Hematopoietic multipotent progenitor cell treated with erythropoietin and hydrocortisone succinate and interleukin-3 and kit ligand, for 17 days (in vitro differentiated cells): Measurements from ENCODE around the gene ZNF549.
"Not testable (repeated sequence)": the region's sequence is repeated elsewhere in the genome, so short reads cannot be mapped to it uniquely, and the experiment has no call there.

Experiments
- DNase-seq: peaks from one replicate; pipeline ENCODE4 v3.0.0-alpha.2; 2015; ENCODE audit warnings: low spot score

Gene ZNF549

DNA sequence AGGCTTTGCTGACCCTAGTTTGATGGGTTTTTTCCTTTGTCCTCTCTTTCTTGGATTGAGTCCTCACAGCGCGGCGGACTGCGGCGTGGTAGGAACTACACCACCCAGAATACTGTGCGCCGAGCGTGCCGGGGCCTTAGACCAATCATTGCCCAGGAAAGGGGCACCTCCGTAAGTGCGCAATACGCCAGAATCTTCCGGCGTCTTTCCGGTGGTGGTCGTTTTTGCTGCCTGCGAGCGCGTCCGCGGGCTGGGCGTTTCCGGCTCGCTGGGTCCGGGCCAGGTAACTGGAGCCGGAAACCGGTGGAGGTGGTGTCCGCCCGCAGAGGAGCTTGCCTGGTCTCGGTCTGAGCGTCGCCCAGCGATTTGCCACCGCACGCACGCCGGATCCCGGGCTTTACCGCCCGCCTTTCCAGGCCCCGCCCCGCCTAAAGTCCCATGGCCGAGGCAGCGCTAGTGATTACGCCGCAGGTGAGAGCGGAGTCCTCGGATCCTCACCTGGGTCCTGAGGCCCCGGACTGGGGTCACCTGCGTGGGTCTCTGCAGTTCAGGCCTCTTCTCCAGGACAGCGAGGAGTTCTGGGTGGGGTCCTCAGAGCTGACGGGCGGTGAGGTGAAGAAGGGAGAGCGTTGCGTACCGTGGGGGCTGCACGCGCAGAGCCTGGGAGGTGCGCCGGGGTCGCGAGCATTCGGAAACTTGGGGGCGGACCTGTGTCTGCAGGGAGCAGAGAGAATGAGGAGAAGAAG, at the start of gene ZNF549:
Gene ZNF549 (plus strand): TSS at position 221 of the 746 bp plus-strand sequence. CDS start 218 bp downstream, at position 439.
- peak; percentile 40 for DNase-seq

DNA sequence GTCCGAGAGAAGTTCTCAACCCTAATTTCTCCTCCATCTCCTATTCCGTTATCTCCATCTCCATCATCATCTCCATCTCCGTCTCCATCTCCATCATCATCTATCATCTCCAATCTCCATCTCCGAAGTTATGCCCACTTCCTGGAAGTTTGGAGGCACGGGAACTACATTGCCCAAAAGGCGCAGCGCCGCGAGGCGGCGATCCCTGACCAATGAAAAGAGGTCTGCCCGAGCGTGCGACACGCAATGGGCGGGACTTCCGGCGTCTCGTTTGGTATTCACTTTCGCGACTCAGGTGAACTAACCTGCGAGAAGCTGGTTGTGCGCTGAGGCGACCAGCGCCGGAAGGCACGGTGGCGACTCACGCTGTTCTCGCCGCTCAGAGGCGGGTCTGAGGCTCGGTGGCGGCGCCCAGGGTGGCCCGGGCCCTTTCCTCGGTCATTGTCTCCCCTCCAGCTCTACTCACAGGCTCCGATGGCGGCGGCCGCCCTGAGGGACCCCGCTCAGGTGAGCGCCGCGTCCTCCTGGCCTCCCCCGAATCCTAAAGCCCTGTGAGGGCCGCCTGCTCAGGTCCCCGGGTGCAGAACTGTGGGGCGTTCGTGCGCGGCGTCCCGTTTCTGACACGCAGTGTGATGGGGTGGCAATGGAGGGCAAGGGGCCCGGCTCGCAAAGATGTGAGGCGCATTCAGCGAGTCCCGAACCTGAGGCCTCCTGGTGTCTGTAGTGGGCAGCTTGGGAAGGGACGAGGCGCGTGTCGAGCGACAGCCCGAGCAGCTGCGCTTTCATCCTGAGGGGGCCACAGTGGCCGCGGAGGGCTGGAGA, 39.5 kb upstream of the ZNF549 start, which contains the start of gene ZNF419:
Gene ZNF419 (plus strand): TSS at position 274 of the 822 bp plus-strand sequence. CDS start 201 bp downstream, at position 475.
- peak; percentile 82 for DNase-seq

DNA sequence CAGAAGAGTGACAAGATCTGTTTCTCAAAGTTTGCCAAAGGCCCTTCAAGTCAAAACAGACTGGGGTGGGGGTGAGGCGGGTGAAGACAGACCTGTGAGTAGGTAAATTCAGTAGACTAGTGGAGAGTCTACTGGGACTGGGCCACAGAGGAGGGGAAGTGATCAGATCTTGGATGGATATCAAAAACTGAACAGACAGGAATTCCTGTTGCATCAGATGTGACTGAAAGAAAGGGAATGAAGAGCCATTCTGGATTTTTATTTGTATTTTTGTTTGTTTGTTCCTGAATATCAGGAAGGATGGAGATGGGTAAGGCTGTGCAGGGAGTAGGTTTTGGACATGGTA, 38.9 kb upstream of the ZNF549 start:
- DNase-seq, result not testable (repeated sequence)

DNA sequence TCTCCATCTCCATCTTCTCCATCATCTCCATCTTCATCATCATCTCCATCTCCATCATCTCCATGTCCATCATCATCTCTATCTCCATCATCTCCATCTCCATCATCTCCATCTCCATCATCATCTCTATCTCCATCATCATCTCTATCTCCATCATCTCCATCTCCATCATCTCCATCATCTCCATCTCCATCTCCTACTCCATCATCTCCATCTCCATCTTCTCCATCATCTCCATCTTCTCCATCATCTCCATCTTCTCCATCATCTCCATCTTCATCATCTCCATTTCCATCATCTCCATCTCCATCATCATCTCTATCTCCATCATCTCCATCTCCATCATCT, 27.9 kb upstream of the ZNF549 start:
- DNase-seq, result not testable (repeated sequence)

GRCh38 chr19:57499680-57500395, 27.3 kb upstream of the ZNF549 start, which contains the start of gene ZNF773:
TSS of gene ZNF773 (plus strand) at chr19:57499938. CDS start at chr19:57500081, 143 bp downstream.
- peak; percentile 76 for DNase-seq

DNA sequence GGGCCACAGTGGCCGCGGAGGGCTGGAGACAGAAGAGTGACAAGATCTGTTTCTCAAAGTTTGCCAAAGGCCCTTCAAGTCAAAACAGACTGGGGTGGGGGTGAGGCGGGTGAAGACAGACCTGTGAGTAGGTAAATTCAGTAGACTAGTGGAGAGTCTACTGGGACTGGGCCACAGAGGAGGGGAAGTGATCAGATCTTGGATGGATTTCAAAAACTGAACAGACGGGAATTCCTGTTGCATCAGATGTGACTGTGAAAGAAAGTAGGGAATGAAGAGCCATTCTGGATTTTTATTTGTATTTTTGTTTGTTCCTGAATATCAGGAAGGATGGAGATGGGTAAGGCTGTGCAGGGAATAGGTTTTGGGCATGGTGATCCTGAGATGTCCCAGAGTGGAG, 26.8 kb upstream of the ZNF549 start:
- not testable (repeated sequence) for DNase-seq

GRCh38 chr19:57506163-57506562, 21.0 kb upstream of the ZNF549 start:
- DNase-seq, result no peak

DNA sequence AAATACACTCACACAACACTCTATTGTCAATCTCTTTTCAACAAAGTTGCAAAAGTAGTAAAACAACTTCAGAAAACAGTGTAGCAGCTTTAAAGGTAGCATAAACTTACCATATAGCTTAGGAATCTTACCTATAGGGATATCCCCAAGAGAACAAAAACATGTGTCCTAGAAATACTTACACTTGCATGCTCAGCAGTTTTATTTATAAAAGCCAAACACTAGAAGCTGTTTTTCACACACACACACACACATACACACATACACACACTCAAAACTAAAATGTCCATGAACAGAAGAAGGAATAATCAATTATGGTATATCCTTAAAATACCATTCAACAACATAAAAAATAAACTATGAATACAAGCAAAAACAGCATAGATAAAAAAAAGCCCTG, 15.7 kb upstream of the ZNF549 start:
- no peak for DNase-seq

- DNase-seq, result no peak
These were observed 14.3 kb upstream of the ZNF549 start for GRCh38 chr19:57512845-57513244.

DNA sequence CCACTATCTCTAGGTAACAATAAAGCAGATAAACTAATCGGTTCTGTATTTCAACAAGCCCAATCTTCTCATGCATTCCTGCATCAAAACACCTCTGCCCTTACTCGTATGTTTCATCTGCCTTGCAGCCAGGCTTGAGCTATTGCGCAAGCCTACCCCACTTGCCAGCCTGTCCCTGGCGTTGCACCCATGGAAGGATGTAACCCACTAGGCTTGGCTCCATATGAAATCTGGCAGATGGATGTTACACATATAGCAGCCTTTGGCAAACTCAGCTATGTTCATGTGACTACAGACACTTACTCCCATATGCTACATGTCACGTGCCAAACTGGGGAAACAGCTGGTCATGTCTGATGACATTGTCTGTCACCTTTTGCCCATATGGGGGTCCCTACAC, 11.9 kb upstream of the ZNF549 start:
- DNase-seq, result no peak

DNA sequence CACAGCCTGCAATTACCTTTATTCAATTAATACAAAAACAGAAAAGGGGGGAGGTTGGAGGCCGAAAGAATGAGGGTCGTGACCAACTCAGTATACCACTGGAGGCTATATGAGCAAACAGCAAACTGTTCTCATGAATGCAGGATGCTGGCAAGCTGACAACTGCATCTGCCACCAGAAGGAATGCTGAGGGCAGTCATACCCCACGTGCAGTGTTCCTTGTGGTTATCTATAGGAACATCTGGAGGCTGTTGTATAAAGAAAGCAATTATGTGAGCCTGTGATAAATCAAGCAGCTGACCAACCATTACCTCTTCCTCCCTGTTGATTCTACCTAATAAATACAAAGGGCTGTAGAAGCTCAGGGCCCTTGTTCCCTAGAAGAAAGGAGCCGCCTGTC, 9.1 kb upstream of the ZNF549 start:
- not testable (repeated sequence) for DNase-seq

DNA sequence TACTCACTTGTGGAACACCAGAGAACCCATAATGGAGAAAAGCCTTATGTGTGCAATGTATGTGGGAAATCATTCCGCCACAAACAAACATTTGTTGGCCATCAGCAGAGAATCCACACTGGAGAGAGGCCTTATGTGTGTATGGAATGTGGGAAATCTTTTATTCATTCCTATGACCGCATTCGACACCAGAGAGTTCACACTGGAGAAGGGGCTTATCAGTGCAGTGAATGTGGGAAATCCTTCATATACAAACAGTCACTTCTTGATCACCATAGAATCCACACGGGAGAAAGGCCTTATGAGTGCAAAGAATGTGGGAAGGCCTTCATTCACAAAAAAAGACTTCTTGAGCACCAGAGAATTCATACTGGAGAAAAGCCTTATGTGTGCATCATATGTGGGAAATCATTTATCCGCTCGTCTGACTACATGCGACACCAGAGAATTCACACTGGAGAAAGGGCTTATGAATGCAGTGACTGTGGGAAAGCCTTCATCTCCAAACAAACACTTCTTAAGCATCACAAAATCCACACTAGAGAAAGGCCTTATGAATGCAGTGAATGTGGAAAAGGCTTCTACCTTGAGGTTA, 10.9 kb downstream of the ZNF549 start:
- DNase-seq, result no peak

DNA sequence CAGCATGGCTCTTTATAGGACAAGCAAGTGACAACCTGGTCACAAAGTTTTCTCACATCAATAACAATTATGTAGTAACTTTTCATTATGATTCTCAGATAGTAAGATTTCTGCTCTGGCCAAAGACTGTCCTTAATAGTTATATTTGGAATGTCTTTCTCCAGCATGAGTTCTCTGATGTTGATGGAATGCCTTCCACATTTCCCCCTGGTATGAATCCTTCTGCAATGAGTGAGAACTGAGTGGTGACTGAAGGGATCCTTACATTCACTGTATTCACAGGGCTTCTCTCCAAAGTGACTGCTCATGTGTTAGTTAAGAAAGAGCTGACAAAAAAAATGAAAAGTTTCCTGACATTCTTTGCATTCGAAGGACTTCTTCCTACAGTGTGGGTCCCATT, 19.4 kb downstream of the ZNF549 start:
- no peak for DNase-seq

GRCh38 chr19:57552432-57552831, 25.3 kb downstream of the ZNF549 start:
- no peak for DNase-seq

- DNase-seq, result no peak
These were observed 30.5 kb downstream of the ZNF549 start for GRCh38 chr19:57557659-57558058.

- DNase-seq, result no peak
These were observed 31.4 kb downstream of the ZNF549 start for GRCh38 chr19:57558525-57558924.

DNA sequence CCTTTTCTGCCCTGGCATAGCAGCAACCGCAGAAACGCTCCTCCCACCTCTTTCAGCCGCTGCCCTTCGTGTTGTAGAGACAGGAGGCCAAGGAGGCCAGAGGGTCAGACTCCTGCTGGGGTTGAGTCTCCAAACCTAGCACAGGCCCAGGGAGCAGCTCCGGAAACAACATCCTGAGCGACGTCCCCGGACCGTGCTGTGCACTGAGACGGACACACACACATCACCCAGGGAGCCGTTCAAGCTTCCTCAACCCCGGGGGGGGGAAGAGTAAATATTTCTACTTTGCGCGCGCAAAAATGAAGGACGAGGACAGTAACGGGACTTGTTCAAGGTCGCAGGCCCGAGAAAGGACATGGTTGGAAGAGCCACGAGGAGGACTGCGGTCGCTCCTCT, 31.9 kb downstream of the ZNF549 start:
- DNase-seq, result no peak

- peak; percentile 69 for DNase-seq
These were observed 32.4 kb downstream of the ZNF549 start, which contains the start of gene ZNF550 for GRCh38 chr19:57559404-57560025. TSS of gene ZNF550 (minus strand) at chr19:57559863. CDS start at chr19:57559682, 181 bp downstream.

DNA sequence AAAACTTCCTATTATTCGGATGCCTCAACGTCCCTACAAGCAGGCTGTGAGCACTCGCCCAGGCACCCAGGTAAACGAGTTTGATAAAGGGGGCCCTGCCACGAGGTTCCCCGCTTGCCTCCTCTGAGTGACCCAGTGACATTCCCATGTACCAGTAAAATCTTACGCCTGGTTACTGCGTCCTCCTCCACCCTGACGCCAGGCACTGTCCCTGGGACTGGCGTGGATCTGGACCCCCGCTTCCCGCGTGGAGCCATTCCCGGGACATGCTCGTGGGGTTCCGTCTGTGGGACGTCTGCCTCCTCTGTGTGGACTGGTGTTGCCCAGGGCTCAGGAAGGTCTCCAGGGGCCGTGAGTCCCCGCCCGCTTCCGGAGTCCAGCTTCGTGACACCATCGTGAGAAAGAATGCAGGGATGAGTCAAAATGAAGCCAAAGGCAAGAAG, 32.9 kb downstream of the ZNF549 start:
- no peak for DNase-seq

GRCh38 chr19:57563547-57563946, 36.4 kb downstream of the ZNF549 start:
- no peak for DNase-seq
